HG03457 (cell line): ENCODE measurements around the gene LRRC36.

Experiments
- ATAC-seq: cut with Tn5 transposase; IDR thresholded peaks from one replicate; pipeline ENCODE4 v1.9.1; 2021; ENCODE audit warnings: moderate number of reproducible peaks; ENCODE audit not compliant: unreplicated experiment

The LRRC36 gene

DNA sequence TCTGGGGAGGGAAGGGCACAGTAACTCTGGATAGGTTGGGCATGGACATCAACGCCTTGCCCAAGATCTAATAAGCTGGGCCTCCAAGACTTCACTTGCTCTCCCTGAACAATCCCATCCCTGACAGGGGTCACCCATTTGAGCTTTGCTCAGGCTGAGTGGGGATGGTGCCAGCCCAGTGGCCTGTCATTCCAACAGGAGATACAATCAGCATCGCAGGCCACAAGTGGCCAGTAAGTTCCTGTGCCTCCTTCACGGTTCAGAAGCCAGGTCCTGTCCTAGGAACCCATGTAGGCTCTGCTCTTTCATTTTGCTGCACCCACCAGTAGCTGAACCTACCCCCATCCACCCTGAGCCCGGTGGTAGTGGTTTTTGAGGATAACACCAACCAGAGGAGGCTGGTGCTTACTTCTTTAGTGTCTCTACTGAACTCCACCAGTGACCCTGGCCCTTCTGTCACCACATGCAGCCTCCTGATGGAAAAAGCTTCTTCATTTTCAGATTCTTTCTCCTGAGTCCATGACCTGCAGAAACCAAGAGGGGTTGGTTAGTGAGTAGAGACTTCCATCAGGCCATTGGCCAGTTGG, 32.4 kb upstream of the LRRC36 start:
- ATAC-seq, result no peak

DNA sequence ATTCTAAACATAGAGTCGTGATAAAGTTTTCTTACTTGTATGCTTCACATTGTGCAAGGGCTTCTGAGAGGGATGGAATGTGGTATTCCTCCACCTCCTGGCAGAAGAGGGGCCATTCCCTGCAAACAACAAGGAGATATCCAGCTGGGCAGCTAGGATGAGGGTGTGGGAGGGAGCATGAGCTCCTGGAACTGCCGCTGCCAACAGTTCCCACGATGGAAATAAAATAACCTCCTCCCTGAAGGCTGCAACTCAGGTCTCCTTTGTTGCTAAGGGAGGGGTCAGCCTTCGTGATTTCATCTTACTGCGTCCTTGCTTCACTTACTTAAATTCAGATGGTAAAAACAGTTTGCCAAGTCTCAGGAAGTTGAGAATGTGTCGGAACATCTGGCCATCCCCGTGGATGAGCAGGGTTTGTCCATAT, 31.7 kb upstream of the LRRC36 start:
- ATAC-seq, result no peak

DNA sequence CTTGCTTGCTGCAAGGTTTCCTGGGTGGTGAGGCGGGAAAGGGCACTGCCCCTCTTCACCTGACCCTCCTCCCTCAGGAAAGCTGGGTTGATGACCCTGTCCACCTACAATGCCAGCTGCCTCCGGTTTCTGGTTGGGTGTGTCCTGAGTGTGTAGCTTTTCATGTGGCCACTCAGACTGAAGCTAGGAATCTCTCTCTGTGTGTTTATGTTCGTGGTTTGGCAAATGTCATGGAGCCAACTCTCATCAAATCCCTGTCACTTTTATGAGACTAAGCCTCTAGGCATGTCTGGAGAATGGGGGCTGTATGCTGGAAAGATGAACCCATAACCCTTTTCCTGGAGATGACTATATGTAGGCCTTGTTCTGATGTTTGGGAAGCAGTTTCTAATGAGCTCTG, 30.2 kb upstream of the LRRC36 start:
- ATAC-seq, result no peak

DNA sequence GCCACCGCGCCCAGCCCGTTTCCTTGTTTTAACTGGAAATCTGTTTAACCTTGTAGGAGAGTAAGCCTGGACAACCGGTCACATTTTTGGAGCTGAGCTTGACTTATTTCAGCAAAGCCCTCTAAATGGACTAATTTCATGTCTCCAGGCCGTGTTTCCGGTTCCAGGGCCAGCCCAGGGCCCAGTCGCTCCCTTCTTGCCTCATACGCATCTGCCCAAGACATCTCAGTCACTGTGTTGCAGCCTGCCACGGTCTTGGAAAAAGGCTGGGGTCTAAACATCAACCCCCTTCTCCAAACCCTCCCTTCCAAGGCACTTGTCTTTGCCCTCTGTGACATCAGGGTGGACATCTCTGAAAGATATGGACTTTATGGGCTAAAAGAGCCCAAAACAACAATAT, 28.3 kb upstream of the LRRC36 start:
- no peak for ATAC-seq

DNA sequence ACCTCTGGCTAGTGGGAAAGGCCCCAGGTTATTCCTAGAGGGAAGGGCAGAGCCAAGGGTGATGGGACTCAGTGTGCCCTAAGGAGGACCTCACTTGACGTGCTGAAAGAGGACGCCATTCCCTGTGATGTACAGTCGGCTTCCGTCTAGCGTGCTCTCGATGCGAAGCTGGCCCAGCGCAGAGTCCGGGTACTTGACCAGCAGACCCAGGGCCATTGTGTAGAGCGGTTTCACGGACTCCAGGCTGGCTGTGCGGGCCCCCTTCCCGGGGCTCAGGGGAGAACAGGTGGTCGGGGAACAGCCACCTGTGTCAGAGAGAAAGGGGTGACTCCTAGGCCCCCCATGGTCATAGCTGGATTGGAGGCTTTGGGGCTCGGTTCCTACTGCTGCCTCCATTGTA, 27.3 kb upstream of the LRRC36 start:
- no peak for ATAC-seq

DNA sequence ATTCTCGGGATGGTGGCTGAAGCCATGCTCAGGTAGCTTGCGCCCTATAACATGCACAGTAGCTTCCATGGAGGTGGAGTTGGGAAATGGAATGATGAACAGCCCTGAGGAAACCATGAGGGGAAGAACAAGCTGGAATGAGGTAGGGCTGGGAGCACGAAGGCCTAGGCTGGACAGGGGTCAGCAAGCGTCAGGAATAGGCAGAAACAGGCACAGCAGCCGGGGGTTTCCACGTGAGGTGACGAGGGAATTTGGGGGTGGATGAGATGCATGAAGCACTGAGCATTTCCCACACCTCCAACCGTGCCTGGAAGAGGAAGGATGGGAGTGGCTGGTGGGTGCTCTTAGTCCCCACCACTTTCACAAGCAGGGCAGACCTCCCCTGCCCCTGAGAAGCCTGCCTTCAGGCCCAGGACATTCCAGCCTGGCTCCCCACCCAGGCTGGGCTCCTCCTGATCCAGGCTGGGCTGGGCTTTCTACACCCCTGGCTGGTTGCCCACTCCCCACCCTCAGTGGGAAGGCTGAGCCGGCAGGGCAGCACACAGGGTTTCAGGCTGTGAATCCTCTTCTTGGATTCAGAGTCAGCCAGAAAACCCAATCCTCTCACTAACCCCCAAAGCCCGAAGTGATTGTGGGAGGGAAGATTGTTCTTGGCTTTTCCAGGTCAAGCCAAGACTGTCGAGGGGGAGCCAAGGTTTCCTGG, 25.4 kb upstream of the LRRC36 start:
- no peak for ATAC-seq

DNA sequence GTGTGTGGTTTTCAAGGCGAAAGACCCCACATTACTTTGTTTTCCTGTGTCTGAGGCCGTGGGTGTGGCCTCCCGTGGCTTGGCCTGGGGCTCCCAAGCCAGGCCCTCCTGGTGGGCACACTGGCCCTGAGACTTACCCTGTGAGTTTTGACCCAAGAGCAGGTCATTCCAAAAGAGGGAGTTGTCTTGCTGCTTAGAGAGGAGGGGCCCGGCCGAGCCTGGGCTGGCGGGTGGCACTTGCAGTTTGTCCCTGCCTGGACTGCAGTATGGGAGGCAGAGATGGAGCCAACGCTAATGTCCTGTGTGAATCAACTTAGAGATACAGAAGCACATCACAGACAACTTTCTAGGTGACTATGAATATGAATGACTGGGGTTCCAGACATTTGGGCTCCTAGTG, 24.5 kb upstream of the LRRC36 start:
- no peak for ATAC-seq

DNA sequence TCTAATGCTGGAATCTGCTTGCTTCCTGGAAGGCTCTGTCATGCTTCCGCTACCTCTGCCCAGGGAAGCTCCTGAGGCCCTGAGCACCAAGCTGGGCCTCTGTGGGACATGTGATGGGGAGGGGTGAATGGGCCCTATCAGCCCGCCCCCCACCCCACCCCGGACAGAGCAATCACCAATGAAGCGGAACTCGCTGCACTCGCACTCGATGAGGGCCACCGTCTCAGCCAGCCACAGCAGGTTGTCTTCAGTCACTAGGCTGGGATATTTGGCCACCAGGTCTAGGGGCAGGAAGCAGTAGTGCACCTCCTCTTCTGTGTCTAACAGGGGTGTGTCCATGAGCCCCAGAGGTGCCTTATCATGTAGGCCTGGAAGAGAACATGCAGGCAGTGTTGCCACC, 23.6 kb upstream of the LRRC36 start:
- ATAC-seq, result no peak

DNA sequence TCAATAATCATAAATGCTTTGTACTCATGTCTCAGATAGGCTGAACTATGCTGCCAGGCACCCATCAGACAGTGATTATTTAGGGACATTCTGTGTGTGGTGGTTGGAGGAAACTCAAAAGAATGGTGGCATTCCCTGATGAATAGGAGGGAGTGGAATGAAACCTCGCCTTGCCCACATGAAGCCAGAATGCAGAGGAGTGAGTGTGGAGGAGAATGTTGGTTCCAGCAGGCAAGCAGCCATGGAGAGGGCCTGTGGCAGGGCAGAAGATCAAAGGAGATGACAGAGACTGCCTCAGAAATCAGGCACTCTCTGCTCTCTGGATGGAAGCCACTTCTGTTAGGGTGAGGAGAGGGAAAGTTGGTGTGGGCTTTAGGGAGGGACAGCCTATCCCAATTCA, 22.6 kb upstream of the LRRC36 start:
- no peak for ATAC-seq

DNA sequence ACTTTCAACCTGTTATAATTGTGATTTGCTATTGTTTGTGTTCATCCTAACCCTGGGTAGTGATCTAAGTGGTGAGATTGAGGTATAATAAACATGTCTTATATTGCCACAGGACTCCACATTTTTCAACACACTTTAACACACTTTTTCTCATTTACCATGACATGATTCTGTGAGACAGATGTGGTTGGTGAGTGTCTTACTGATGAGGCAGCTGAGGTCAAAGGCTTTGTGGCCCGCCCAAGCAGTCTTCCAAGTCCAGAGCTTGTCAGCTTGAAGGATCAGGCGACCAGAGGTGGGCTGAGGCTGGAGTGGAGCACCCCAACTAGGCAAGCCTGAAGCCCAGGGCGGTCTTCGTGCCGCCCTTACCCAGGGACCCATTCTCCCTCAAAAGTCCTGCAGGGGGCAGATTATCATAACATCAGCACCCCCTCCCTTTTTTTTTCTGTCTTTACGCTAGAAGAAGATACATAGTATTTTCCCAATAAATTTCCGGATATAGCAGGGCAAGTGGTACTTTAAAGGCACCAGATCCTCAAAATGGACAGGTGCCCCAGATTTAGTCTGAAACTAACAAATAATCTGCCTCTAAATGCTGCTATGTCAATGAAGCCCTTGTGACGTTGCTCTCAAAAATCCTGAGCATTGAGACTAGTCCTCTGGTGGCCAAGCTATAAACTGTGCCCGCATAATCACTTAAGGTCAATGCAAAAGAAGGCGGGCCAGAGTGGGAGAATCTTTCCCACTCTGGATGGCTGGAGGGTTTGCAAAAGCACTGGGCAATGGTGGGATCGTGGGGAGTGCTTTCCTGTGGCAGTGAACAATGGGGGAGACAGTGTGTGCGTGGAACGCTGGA, 21.2 kb upstream of the LRRC36 start:
- no peak for ATAC-seq

DNA sequence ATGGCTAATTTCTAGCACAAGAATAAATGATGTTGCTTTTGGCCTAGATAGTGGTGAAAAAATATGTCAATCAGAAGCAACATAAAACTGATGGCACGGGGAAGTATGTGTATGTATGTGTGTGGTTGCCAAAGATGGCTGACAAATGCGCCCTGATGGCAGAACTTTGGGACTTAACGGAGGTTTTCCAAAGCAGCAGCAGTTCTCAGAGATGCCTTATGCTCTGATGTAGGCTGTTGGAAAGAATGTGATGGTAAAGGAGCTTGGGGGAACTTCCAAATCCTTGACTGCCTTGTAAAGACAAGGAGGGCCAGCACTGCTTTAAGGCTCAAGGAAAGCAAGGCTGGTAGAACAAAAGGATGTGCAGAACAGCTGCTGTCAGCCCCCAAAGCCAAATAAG, 16.1 kb upstream of the LRRC36 start:
- ATAC-seq, result no peak

DNA sequence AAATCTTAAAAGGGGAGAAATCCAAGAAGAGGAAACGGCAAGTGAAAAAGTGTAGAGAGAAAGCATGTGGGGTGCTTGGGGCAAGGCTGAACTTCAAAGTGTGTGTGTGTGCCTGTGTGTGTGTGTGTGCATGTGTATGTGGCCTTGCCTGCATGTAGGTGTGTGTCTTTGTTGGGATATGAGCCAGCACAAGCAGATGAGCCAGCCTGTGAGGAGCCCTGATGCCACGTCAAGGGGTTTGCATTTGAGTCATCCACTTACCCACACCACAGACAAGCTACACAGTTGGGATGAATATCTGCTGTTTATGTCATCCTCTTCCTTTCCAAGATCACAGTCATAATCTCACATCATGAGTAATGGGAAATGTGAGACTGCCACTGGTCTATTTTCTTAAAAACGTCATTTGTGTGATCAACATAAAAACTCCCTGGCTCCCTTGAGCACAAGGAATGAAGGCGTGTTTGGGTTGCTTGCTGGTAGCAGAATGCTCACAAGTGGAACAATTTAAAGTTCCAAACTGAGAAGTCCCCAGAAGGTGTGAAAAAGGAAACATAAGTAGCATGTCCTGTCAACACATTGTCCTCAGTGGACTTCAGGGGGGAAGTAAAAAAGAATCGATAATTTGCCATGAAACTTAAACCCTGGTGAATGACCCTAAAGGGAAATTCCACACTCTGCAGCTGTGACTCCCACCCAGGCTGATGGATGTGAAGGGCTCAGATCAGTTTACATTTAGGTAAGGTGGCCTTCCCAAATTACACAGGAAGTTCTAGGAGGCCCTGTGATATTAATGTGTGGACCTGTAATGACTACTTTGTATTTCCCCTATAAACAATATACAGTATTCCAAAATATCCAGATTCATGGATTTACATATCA, 14.8 kb upstream of the LRRC36 start:
- peak; percentile 58 for ATAC-seq

DNA sequence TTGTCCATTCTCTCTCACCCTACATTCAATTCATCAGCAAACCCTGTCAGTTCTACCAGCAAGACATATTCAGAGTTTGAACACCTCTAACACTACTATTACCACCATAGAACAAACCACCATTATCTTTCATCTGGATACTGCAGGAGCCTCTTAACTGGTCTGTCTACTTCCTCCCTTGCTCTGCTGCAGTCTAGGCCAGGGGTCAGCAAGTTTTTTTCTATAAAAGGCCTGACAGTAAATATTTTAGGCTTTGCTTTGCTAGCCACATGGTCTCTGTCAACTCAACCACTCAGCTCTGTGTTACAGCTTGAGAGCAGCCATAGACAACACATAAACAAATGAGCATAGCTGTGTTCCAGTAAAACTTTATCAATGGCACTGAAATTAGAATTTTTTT, 13.9 kb upstream of the LRRC36 start:
- no peak for ATAC-seq

DNA sequence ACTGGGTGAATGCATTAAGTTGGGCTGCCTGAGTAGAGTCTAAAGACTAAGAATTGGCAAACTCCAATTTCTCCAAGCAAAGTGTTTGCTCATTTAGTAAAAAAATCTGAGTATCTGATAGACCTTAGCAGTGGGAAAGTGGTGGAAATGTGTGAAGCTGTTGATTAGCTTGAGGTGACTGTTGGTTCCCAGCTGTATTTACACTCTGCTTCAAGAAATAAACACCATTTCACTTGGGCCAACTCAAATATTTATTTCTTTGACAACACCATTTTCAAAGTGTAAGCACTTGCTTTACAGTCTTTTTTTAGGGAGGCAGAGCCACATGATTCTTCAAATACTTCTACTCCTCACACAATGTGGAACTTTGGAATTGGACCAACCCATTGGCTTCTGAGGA, 8.8 kb upstream of the LRRC36 start:
- no peak for ATAC-seq

DNA sequence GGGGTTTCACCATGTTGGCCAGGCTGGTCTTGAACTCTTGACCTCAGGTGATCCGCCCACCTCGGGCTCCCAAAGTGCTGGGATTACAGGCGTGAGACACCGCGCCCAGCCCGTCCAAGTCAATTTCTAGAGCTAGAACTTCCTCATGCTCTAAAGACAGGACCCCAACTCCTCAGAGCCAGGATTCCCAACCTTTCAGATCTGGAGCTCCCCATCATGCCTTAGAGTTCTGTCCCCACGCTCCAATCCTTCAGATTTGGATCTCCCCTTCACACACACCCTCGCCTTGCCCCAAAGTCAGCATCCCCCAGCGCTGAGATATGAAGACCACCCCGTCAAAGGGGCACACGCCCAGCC, 522 bp upstream of the LRRC36 start:
- ATAC-seq, result no peak

DNA sequence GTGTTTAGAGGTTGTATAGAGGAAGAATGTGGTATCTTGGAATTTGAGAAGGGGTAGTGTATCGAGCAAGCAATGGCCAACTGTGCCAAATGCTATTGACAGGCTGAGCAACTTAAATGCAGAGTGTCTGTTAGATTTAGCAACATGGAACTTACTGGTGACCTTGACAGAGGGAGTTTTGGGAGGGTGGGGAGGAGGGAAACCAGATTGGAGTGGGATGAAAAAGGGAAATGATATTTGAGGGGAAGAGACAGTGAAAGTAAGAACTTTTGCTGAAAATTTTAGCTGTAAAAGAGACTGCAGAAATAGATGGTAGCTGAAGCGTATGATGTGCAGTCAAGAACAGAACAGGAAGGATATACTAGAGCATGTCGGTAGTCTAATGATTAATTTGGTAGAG, 1.1 kb downstream of the LRRC36 start:
- no peak for ATAC-seq

DNA sequence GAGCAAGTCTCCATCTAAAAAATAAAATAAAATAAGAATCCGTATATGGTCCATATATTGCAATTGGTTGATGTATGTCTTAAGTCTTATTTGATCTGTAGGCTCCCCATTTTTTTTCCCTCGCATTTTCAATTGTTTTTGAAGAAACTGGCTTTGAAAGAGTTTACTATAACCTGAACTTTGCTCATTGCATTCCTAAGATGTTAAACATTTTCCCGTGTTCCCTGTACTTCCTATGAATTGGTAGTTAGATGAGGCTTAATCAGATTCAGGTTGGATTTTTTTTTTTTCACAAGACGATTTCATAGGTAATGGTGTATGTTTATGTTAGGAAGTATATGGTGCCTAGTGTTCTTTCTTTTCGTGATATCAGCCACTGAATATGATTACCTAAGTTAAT, 3.3 kb downstream of the LRRC36 start:
- ATAC-seq, result no peak

DNA sequence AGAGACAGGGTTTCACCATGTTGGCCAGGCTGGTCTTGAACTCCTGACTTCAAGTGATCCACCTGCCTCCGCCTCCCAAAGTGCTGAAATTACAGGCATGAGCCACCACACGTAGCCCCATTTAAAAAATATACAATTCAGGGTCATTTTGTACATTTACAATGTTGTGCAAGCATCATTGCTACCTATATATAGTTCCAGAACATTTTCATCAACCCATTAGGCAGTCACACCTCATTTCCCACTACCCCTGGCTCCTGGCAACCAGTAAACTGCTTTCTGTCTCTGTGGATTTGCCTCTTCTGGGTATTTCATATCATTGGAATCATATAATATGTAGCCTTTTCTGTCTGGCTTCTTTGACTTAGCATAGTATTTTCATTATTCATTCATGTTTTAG, 6.7 kb downstream of the LRRC36 start:
- no peak for ATAC-seq

DNA sequence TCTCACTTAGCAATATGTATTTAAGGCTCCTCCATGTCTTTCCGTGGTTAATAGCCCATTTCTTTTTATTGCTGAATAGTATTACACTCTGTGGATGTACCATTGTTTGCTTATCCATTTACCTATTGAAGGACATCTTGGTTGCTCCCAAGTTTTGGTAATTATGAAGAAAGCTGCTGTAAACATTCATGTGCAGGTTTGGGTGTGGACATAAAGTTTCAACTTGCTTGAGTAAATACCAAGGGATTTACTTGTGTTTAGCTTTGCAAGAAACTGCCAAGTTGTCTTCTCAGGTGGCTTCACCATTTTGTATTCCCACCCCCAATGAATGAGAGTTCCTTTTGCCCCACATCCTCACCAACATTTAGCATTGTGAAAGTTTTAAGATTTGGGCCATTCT, 9.5 kb downstream of the LRRC36 start:
- ATAC-seq, result no peak

DNA sequence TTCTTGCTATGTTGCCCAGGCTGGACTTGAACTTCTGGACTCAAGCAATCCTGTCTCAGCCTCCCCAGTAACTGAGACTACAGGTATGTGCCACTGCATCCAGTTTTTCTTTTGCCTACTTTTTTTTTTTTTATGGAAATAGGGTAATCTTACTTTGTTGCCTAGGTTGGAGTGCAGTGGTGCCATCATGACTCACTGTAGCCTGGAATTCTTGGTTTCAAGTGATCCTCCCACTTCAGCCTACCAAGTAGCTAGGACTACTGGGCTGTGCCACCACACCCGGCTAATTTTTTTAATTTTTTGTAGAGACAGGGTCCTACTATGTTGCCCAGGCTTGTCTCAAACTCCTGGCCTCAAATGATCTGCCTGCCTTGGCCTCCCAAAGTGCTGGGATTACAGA, 10.0 kb downstream of the LRRC36 start:
- ATAC-seq, result no peak

DNA sequence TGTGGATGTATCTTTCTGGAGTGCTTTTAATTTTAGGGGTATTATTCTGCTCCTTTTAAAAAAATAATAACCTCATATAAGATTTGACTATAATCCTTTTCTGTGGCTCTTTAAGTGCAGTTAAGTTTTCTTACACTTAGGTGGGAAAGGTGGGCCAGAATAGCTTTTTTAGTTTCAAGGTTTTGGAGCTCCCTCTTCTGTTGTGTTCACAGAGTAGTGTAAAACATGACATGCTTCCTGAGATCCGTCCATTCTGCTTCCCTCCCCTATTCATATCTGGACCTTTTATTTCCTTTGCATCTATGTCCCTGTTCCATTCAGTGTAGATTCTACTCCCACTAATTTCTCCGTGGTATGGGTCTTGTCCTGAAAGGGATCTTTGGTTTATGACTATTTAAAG, 12.8 kb downstream of the LRRC36 start:
- no peak for ATAC-seq
